K562 (cell line): ENCODE data around the gene TMEM245. TPM values are rescaled to one million over a fixed set of nuclear protein-coding genes. Genes with fewer than 3 reads are reported as not detected.

Experiments
- NFYB ChIP-seq: IDR thresholded peaks from 2 replicates; pipeline ENCODE4 v1.6.1; 2011; ENCODE audit warnings: mild to moderate bottlenecking, moderate library complexity; ENCODE audit not compliant: insufficient read length; ENCODE audit errors: extremely low read depth
- POLR2AphosphoS2 ChIP-seq: IDR thresholded peaks from 2 replicates; pipeline ENCODE4 v1.6.1; 2012; ENCODE audit warnings: low read length, improper control_type of control experiment
- ZNF766 ChIP-seq: fragments of 200-800 bp; sonication (Bioruptor generic); conservative IDR thresholded peaks from 2 replicates; pipeline ENCODE4 v1.6.1; 2016; ENCODE audit warnings: missing genetic modification characterization, missing compliant biosample characterization
- polyA plus RNA-seq, 8 experiments: library from polyadenylated mRNA; depleted of rRNA in 4 of 8; stranded (reverse) in 5 of 8; unstranded in 3 of 8; fragments of >200 nt; fragmentation: Nextera tagmentation in 2 of 8; fragmentation: Illumina TruSeq in 1 of 8; extraction: Ambion mirVana in 2 of 8; extraction: Trizol in 1 of 8; gene quantifications; 2 replicates each; pipeline versions ENCODE4 v1.2.1 to v1.2.3, GENCODE V29; 2011 to 2014; ENCODE audit warnings: inconsistent platforms in 1 of 8, missing spikeins in 1 of 8
- total RNA-seq, 7 experiments: library from RNA; depleted of rRNA in 6 of 7; stranded (reverse); fragments of >200 nt in 6 of 7; fragmentation: Illumina TruSeq in 2 of 7; extraction: Trizol in 2 of 7; gene quantifications; 2 replicates each; pipeline versions ENCODE4 v1.2.1 to v1.2.3, GENCODE V29; 2011 to 2021; ENCODE audit warnings: low replicate concordance in 1 of 7
- TF ChIP-seq, protein P1 (sequence below): IDR thresholded peaks from 2 replicates; pipeline ENCODE4 v1.6.1; 2011; ENCODE audit not compliant: insufficient read length; ENCODE audit errors: extremely low read depth
- TF ChIP-seq, protein P2 (sequence below): fragments of 450-650 bp; IDR thresholded peaks from 2 replicates; pipeline ENCODE4 v1.6.1; 2018; ENCODE audit not compliant: partially characterized antibody
- TF ChIP-seq, protein P3 (sequence below), 2 experiments: fragments of 450-650 bp in 1 of 2; sonication (generic) in 1 of 2; formaldehyde crosslinking in 1 of 2; IDR thresholded peaks in 1 of 2; conservative IDR thresholded peaks in 1 of 2; 2 replicates each; pipeline versions ENCODE4 v1.6.1 to v1.8.1; 2016 to 2023; ENCODE audit warnings: mild to moderate bottlenecking in 2 of 2, moderate library complexity in 2 of 2, inconsistent platforms in 1 of 2, missing genetic modification reagents in 1 of 2

TMEM245 gene
- total and polyA plus RNA-seq, 9 of the 15 experiments (the other 6 are each of a cell fraction or from before 2014, with no cell fraction given), result 8.5 to 43.2 (median 24.3) TPM

GRCh38 chr9:108972186-108972585 lies 147.6 kb downstream of the TMEM245 start (continued):
- TF ChIP-seq, protein P1, sequence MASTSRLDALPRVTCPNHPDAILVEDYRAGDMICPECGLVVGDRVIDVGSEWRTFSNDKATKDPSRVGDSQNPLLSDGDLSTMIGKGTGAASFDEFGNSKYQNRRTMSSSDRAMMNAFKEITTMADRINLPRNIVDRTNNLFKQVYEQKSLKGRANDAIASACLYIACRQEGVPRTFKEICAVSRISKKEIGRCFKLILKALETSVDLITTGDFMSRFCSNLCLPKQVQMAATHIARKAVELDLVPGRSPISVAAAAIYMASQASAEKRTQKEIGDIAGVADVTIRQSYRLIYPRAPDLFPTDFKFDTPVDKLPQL, result no peak
- TF ChIP-seq, protein P2, sequence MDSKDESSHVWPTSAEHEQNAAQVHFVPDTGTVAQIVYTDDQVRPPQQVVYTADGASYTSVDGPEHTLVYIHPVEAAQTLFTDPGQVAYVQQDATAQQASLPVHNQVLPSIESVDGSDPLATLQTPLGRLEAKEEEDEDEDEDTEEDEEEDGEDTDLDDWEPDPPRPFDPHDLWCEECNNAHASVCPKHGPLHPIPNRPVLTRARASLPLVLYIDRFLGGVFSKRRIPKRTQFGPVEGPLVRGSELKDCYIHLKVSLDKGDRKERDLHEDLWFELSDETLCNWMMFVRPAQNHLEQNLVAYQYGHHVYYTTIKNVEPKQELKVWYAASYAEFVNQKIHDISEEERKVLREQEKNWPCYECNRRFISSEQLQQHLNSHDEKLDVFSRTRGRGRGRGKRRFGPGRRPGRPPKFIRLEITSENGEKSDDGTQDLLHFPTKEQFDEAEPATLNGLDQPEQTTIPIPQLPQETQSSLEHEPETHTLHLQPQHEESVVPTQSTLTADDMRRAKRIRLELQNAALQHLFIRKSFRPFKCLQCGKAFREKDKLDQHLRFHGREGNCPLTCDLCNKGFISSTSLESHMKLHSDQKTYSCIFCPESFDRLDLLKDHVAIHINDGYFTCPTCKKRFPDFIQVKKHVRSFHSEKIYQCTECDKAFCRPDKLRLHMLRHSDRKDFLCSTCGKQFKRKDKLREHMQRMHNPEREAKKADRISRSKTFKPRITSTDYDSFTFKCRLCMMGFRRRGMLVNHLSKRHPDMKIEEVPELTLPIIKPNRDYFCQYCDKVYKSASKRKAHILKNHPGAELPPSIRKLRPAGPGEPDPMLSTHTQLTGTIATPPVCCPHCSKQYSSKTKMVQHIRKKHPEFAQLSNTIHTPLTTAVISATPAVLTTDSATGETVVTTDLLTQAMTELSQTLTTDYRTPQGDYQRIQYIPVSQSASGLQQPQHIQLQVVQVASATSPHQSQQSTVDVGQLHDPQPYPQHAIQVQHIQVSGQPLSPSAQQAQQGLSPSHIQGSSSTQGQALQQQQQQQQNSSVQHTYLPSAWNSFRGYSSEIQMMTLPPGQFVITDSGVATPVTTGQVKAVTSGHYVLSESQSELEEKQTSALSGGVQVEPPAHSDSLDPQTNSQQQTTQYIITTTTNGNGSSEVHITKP, result no peak
- TF ChIP-seq NFYB, result no peak
- TF ChIP-seq POLR2AphosphoS2, result no peak
- TF ChIP-seq ZNF766 (CRISPR knock-in tag), result no peak
- TF ChIP-seq, protein P3, sequence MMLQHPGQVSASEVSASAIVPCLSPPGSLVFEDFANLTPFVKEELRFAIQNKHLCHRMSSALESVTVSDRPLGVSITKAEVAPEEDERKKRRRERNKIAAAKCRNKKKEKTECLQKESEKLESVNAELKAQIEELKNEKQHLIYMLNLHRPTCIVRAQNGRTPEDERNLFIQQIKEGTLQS (IDR thresholded peaks at IDR 0.05), result no peak
- TF ChIP-seq, protein P3 (CRISPR knock-in tag; conservative IDR thresholded peaks at IDR 0.05), result no peak
- TF ChIP-seq, all 486 proteins: peak for 0
